Heart left ventricle (tissue), 16 donors: Measurements from ENCODE around the gene DDO. TPM values are rescaled to one million over a fixed set of nuclear protein-coding genes. Genes with fewer than 3 reads are reported as not detected.
A peak's percentile ranks its signal among the peaks of the same experiment; 100 is the strongest.
"Not testable (repeated sequence)": the region's sequence is repeated elsewhere in the genome, so short reads cannot be mapped to it uniquely, and the experiment has no call there.

Experiments used
- ATAC-seq, 4 donors: fragments of 200-7000 bp; cut with Tn5 transposase; one replicate each; pipeline ENCODE4 v1.9.1; 2020 to 2022; ENCODE audit warnings: moderate library complexity in 4 of 4, mild to moderate bottlenecking in 3 of 4, moderate number of reproducible peaks in 1 of 4
- DNase-seq, 5 donors: peaks; one replicate each; pipeline ENCODE4 v3.0.0-alpha.2; 2020
- H3K27ac ChIP-seq, 12 donors: fragments of 200-600 bp; sonication (generic) in 4 of 12; one replicate each; pipeline versions ENCODE4 v1.5.0 to v1.8.0; 2016 to 2022; ENCODE audit warnings: mild to moderate bottlenecking in 2 of 12
- H3K27me3 ChIP-seq, 9 donors: fragments of 200-600 bp; sonication (generic) in 2 of 9; one replicate each; pipeline versions ENCODE4 v1.5.1 to v1.8.0; 2016 to 2022; ENCODE audit warnings: mild to moderate bottlenecking in 3 of 9
- H3K36me3 ChIP-seq, 9 donors: fragments of 200-600 bp; sonication (generic) in 2 of 9; one replicate each; pipeline versions ENCODE4 v1.5.0 to v1.8.0; 2018 to 2022; ENCODE audit warnings: mild to moderate bottlenecking in 2 of 9
- H3K4me1 ChIP-seq, 12 donors: fragments of 200-600 bp; sonication (generic) in 4 of 12; one replicate each; pipeline versions ENCODE4 v1.5.0 to v1.8.0; 2016 to 2022; ENCODE audit warnings: mild to moderate bottlenecking in 3 of 12
- H3K4me3 ChIP-seq, 12 donors: fragments of 200-600 bp; sonication (generic) in 4 of 12; one replicate each; pipeline versions ENCODE4 v1.5.0 to v1.8.0; 2017 to 2022; ENCODE audit warnings: mild to moderate bottlenecking in 9 of 12, moderate library complexity in 4 of 12
- H3K9me3 ChIP-seq, 12 donors: fragments of 200-600 bp; sonication (generic) in 4 of 12; one replicate each; pipeline versions ENCODE4 v1.5.0 to v1.8.0; 2016 to 2022; ENCODE audit warnings: mild to moderate bottlenecking in 1 of 12
- POLR2A ChIP-seq, 2 donors: fragments of 450-650 bp; IDR thresholded peaks; one replicate each; pipeline ENCODE4 v1.6.1; 2017; ENCODE audit warnings: antibody characterized with exemption in 2 of 2, mild to moderate bottlenecking in 2 of 2, moderate library complexity in 2 of 2
- WGBS, 4 donors: extraction: QIAGEN DNeasy Blood & Tissue Kit in 2 of 4; methylation state at CpG; one replicate each; pipeline versions ENCODE4 v1.1.5 to v1.1.7; 2013 to 2018; 5-methylcytosine and 5-hydroxymethylcytosine counted together
- intact Hi-C, 10 donors: fragments of 100-400 bp; cut with DNase I; formaldehyde crosslinking; loops; one replicate each; pipeline versions ENCODE4 v1.11.1 to v1.14.2; 2022
- polyA plus RNA-seq, 2 donors: library from polyadenylated mRNA; stranded (reverse); fragments of 200-250 nt; gene quantifications; one replicate each; pipeline ENCODE4 v1.2.3, GENCODE V29; 2013
- total RNA-seq, 9 donors: library from RNA; depleted of rRNA in 2 of 9; stranded (reverse); fragments of >200 nt in 2 of 9; fragmentation: NEBNext Ultra II Directional in 3 of 9; extraction: Animal tissue kit (Norgen Biotek cat#: 25700) in 3 of 9; gene quantifications; one replicate each; pipeline versions ENCODE4 v1.1.0 to v1.2.4, GENCODE V29; 2016 to 2023
- TF ChIP-seq, protein P1 (sequence below), 12 donors: fragments of 200-600 bp; sonication (generic) in 4 of 12; IDR thresholded peaks; one replicate each; pipeline versions ENCODE4 v1.5.0 to v1.8.0; 2018 to 2022; ENCODE audit warnings: antibody characterized with exemption in 12 of 12, mild to moderate bottlenecking in 5 of 12
- donor health status: ischemic (EF 13 %, LVEDD 7.1; RV severe dilation, severe dysfunction).
- donor health status: healthy with polysubstance abuse.
- donor health status: DM: no; HTN: yes; CAD: no.
- donor health status: DM: no; HTN: no; CAD: no.
- donor health status: ischemic (EF 25% LVEDD 6.9; RV normal size, moderate dysfunction).
- donor health status: ischemic (EF 25% LVEDD 5.7; RV mildly dilated, moderate dysfunction).
- donor health status: healthy.
- donor health status: DM: yes; HTN: yes; CAD: no.
- donor health status: ischemic (EF 35%, LVEDD 5.7; RV mildly dilated, moderate dysfunction).
- donor health status: nonischemic (EF 11% LVEDD 7.7; RV severe dilation, severe dysfunction).
- donor health status: DM: yes; HTN: yes; CAD: no.
- donor health status: PGD.
- donor health status: ischemic (EF 29% LVEDD 5.4; RV normal size, mild dysfunction).
- donor health status: nonischemic (EF 23%, LVEDD 6.1; RV moderate dilation, normal function).

Gene DDO
- total and polyA plus RNA-seq, 11 donors = 10.9 to 32.3 (median 19.9) TPM

GRCh38 chr6:110459137-110459536 is 43.8 kb upstream of the DDO start:
- Histone ChIP-seq H3K27me3 (no peaks in the 10 kb centered on the region), H3K27ac (no peak overlapping the region), H3K4me3 (no peak overlapping the region), H3K36me3 (no peaks in the 10 kb centered on the region), H3K9me3 (peaks cover 0 to 35% (median 18%) of the 10 kb centered on the region in 12 donors), H3K4me1 (no peaks in the 10 kb centered on the region)
- TF ChIP-seq, protein P1, sequence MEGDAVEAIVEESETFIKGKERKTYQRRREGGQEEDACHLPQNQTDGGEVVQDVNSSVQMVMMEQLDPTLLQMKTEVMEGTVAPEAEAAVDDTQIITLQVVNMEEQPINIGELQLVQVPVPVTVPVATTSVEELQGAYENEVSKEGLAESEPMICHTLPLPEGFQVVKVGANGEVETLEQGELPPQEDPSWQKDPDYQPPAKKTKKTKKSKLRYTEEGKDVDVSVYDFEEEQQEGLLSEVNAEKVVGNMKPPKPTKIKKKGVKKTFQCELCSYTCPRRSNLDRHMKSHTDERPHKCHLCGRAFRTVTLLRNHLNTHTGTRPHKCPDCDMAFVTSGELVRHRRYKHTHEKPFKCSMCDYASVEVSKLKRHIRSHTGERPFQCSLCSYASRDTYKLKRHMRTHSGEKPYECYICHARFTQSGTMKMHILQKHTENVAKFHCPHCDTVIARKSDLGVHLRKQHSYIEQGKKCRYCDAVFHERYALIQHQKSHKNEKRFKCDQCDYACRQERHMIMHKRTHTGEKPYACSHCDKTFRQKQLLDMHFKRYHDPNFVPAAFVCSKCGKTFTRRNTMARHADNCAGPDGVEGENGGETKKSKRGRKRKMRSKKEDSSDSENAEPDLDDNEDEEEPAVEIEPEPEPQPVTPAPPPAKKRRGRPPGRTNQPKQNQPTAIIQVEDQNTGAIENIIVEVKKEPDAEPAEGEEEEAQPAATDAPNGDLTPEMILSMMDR (IDR thresholded peaks at IDR 0.05) = no peak
- TF ChIP-seq POLR2A (IDR thresholded peaks at IDR 0.05) = no peak
- ATAC-seq = no peak
- 84 to 88% (median 87%) methylated on average over 2 of the region's 2 CpGs for WGBS, 4 donors
- no peak for DNase-seq
- intact Hi-C loops = no loop called here

DNA sequence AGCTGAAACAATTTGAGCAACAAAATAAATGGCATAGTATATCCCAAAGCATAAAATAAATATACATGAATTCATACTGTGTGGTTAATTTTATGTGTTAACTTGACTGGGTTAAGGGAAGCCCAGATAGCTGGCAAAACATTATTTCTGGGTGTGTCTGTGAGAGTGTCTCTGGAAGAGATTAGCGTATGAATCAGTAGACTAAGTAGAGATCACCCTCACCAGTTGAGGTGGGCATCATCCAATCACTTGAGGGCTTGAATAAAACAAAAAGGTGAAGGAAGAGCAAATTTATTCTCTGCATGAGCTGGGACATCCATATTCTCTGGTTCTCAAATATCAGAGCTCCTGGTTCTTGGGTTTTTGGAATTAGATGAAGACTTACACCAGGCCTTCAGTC is 43.1 kb upstream of the DDO start:
- Histone ChIP-seq H3K4me3 (no peak overlapping the region), H3K27ac (no peak overlapping the region), H3K4me1 (no peaks in the 10 kb centered on the region), H3K27me3 (no peaks in the 10 kb centered on the region), H3K36me3 (no peaks in the 10 kb centered on the region), H3K9me3 (peaks cover 0 to 30% (median 17%) of the 10 kb centered on the region in 12 donors)
- 93 to 98% (median 93%) methylated on average over 1 of the region's 1 CpG for WGBS, 4 donors
- no peak for TF ChIP-seq POLR2A (IDR thresholded peaks at IDR 0.05)
- TF ChIP-seq, protein P1 (IDR thresholded peaks at IDR 0.05) = no peak
- intact Hi-C loops = no loop called here
- ATAC-seq (no peak), DNase-seq (no peak)

GRCh38 chr6:110457567-110458175 is 42.3 kb upstream of the DDO start:
- H3K27ac ChIP-seq, H3K4me3 ChIP-seq, H3K36me3 ChIP-seq, H3K27me3 ChIP-seq, H3K4me1 ChIP-seq, intact Hi-C loops, ATAC-seq: not testable (repeated sequence)
- 70 to 83% (median 82%) methylated on average over 8 of the region's 8 CpGs for WGBS, 4 donors
- TF ChIP-seq, protein P1 (IDR thresholded peaks at IDR 0.05) = peak in 8 of 12 donors; percentile 10 to 41 (median 28)
- DNase-seq = peak in 2 of 5 donors; percentile 33 to 37
- peaks cover 0 to 22% (median 10%) of the 10 kb centered on the region in 12 donors for H3K9me3 ChIP-seq

GRCh38 chr6:110456694-110457093 is 41.3 kb upstream of the DDO start:
- Histone ChIP-seq H3K4me3 (no peak overlapping the region), H3K4me1 (no peaks in the 10 kb centered on the region), H3K27me3 (no peaks in the 10 kb centered on the region), H3K9me3 (peaks cover 0 to 12% (median 1%) of the 10 kb centered on the region in 12 donors), H3K27ac (no peak overlapping the region), H3K36me3 (no peaks in the 10 kb centered on the region)
- DNase-seq (no peak), ATAC-seq (no peak)
- TF ChIP-seq, protein P1 (IDR thresholded peaks at IDR 0.05) = no peak
- TF ChIP-seq POLR2A (IDR thresholded peaks at IDR 0.05) = no peak
- intact Hi-C loops = no loop called here
- 88 to 95% (median 91%) methylated on average over 3 of the region's 3 CpGs for WGBS, 4 donors
